GM21423 (cell line): ENCODE data around the gene PRKCB.
"Not testable (repeated sequence)": the region's sequence is repeated elsewhere in the genome, so short reads cannot be mapped to it uniquely, and the experiment has no call there.

Experiments
- ATAC-seq: cut with Tn5 transposase; IDR thresholded peaks from one replicate; pipeline ENCODE4 v1.9.1; 2021; ENCODE audit warnings: mild to moderate bottlenecking, moderate library complexity; ENCODE audit not compliant: unreplicated experiment

The PRKCB gene

GRCh38 chr16:23931199-23931598, 95.4 kb downstream of the PRKCB start:
- no peak for ATAC-seq

GRCh38 chr16:23933650-23934049, 97.9 kb downstream of the PRKCB start:
- ATAC-seq = not testable (repeated sequence)

- no peak for ATAC-seq
Measured at GRCh38 chr16:23934610-23935236, 98.9 kb downstream of the PRKCB start.

GRCh38 chr16:23940111-23940510, 104.3 kb downstream of the PRKCB start:
- ATAC-seq = no peak

GRCh38 chr16:23941025-23941424, 105.2 kb downstream of the PRKCB start:
- no peak for ATAC-seq

- ATAC-seq = no peak
Measured at GRCh38 chr16:23941963-23942564, 106.3 kb downstream of the PRKCB start.

GRCh38 chr16:23943604-23944003, 107.8 kb downstream of the PRKCB start:
- ATAC-seq = no peak

- no peak for ATAC-seq
Measured at GRCh38 chr16:23944381-23944780, 108.6 kb downstream of the PRKCB start.

- ATAC-seq = no peak
Measured at GRCh38 chr16:23945243-23945642, 109.5 kb downstream of the PRKCB start.

- no peak for ATAC-seq
Measured at GRCh38 chr16:23947838-23948237, 112.1 kb downstream of the PRKCB start.

- no peak for ATAC-seq
Measured at GRCh38 chr16:23948949-23949411, 113.2 kb downstream of the PRKCB start.

- no peak for ATAC-seq
Measured at GRCh38 chr16:23949630-23950290, 114.0 kb downstream of the PRKCB start.

- no peak for ATAC-seq
Measured at GRCh38 chr16:23950291-23950894, 114.6 kb downstream of the PRKCB start.

GRCh38 chr16:23950898-23951297, 115.1 kb downstream of the PRKCB start:
- ATAC-seq = no peak

GRCh38 chr16:23952128-23952970, 116.6 kb downstream of the PRKCB start:
- ATAC-seq = no peak

- no peak for ATAC-seq
Measured at GRCh38 chr16:23952971-23953300, 117.2 kb downstream of the PRKCB start.

GRCh38 chr16:23953476-23953875, 117.7 kb downstream of the PRKCB start:
- no peak for ATAC-seq

GRCh38 chr16:23955088-23955487, 119.3 kb downstream of the PRKCB start:
- ATAC-seq = no peak

- no peak for ATAC-seq
Measured at GRCh38 chr16:23957287-23957686, 121.5 kb downstream of the PRKCB start.

- ATAC-seq = no peak
Measured at GRCh38 chr16:23959072-23959751, 123.4 kb downstream of the PRKCB start.

GRCh38 chr16:23959752-23960072, 123.9 kb downstream of the PRKCB start:
- no peak for ATAC-seq
